H1 (cell line): ENCODE measurements around the gene CEP250. TPM values are rescaled to one million over a fixed set of nuclear protein-coding genes. Genes with fewer than 3 reads are reported as not detected.

Source experiments
- CTCF ChIA-PET: fragments of 300-600 bp; sonication (Branson Sonifier 250); formaldehyde crosslinking; loops from one replicate; lab custom pipeline; 2021; ENCODE audit not compliant: partially characterized antibody; lab: Charles Lee
- POLR2A ChIA-PET: fragments of 300-600 bp; sonication (Branson Sonifier 250); formaldehyde crosslinking; loops from one replicate; lab custom pipeline; 2021; ENCODE audit warnings: inconsistent platforms; ENCODE audit not compliant: partially characterized antibody; lab: Charles Lee
- DNase-seq, 2 experiments: peaks; one replicate each; pipeline versions ENCODE4 v3.0.0 to v3.0.0-alpha.2; 2010 to 2022; ENCODE audit warnings: low spot score in 2 of 2, low read depth in 1 of 2, mixed read lengths in 1 of 2
- FAIRE-seq: peaks from 2 replicates; lab custom pipeline; 2011; peaks lifted over from hg19 to GRCh38; lab: Jason Lieb, UNC
- H2AFZ ChIP-seq: 2 replicates; pipeline ENCODE4 v1.8.1; 2012; ENCODE audit warnings: low read length, inconsistent platforms
- H2AK5ac ChIP-seq: 2 replicates; pipeline ENCODE4 v1.6.1; 2013; ENCODE audit warnings: low read depth, low read length
- H2BK120ac ChIP-seq: replicated peaks from 2 replicates; pipeline ENCODE3; 2013; ENCODE audit warnings: low read depth, low read length, inconsistent platforms
- H2BK12ac ChIP-seq: 2 replicates; pipeline ENCODE4 v1.6.1; 2013; ENCODE audit warnings: low read depth, low read length
- H2BK15ac ChIP-seq: 2 replicates; pipeline ENCODE4 v1.6.1; 2013; ENCODE audit warnings: low read length
- H2BK20ac ChIP-seq: 2 replicates; pipeline ENCODE4 v1.6.1; 2013; ENCODE audit warnings: low read length
- H2BK5ac ChIP-seq: 2 replicates; pipeline ENCODE4 v1.6.1; 2013; ENCODE audit warnings: low read depth, low read length
- H3K14ac ChIP-seq: 2 replicates; pipeline ENCODE4 v1.6.1; 2013; ENCODE audit warnings: inconsistent platforms; ENCODE audit not compliant: insufficient read length
- H3K18ac ChIP-seq: 2 replicates; pipeline ENCODE4 v1.6.1; 2013; ENCODE audit warnings: low read length; ENCODE audit errors: extremely low read depth
- H3K23ac ChIP-seq: 2 replicates; pipeline ENCODE4 v1.6.1; 2013; ENCODE audit warnings: inconsistent platforms; ENCODE audit not compliant: insufficient read length
- H3K23me2 ChIP-seq: 2 replicates; pipeline ENCODE4 v1.6.1; 2013; ENCODE audit warnings: low read depth, low read length
- H3K27ac ChIP-seq: 2 replicates; pipeline ENCODE4 v1.6.1; 2011; ENCODE audit warnings: low read depth, low read length, inconsistent platforms
- H3K27me3 ChIP-seq, 4 experiments: replicated peaks in 1 of 4; 1 replicate in 1 of 4; 2 replicates in 3 of 4; pipeline versions ENCODE4 v1.6.1 to v1.8.1; 2011 to 2013; ENCODE audit warnings: low read length in 3 of 4, mild to moderate bottlenecking in 3 of 4, inconsistent platforms in 2 of 4, mixed read lengths in 2 of 4, moderate library complexity in 1 of 4; ENCODE audit not compliant: control insufficient read depth in 3 of 4, insufficient read depth in 3 of 4; ENCODE audit errors: extremely low read depth in 1 of 4
- H3K36me3 ChIP-seq, 4 experiments: 2 replicates each; pipeline versions ENCODE4 v1.6.1 to v1.8.1; 2011 to 2013; ENCODE audit warnings: mild to moderate bottlenecking in 4 of 4, low read length in 3 of 4, moderate library complexity in 2 of 4, control low read depth in 1 of 4, inconsistent platforms in 1 of 4; ENCODE audit not compliant: insufficient read depth in 4 of 4, control insufficient read depth in 2 of 4
- H3K4ac ChIP-seq: replicated peaks from 2 replicates; pipeline ENCODE3; 2013; ENCODE audit warnings: low read length, low read depth, mixed read lengths, inconsistent platforms; ENCODE audit not compliant: insufficient read length
- H3K4me1 ChIP-seq, 4 experiments: replicated peaks in 1 of 4; 1 replicate in 1 of 4; 2 replicates in 3 of 4; pipeline versions ENCODE4 v1.6.1 to v1.8.1; 2011 to 2013; ENCODE audit warnings: low read length in 3 of 4, inconsistent platforms in 2 of 4, mixed read lengths in 1 of 4; ENCODE audit not compliant: insufficient read depth in 4 of 4, control insufficient read depth in 3 of 4
- H3K4me2 ChIP-seq, 2 experiments: 2 replicates each; pipeline versions ENCODE4 v1.6.1 to v1.8.1; 2011 to 2013; ENCODE audit warnings: low read depth in 2 of 2, low read length in 2 of 2, control low read depth in 1 of 2, inconsistent platforms in 1 of 2, mild to moderate bottlenecking in 1 of 2; ENCODE audit not compliant: insufficient read depth in 1 of 2
- H3K4me3 ChIP-seq, 4 experiments: fragments of 200-600, 300-600 bp in 1 of 4; sonication (generic), shearing (Covaris generic), sonication (Bioruptor Twin) in 1 of 4; 2 replicates each; pipeline versions ENCODE4 v1.5.1 to v1.8.1; 2011 to 2016; ENCODE audit warnings: low read length in 4 of 4, low read depth in 3 of 4, control low read depth in 2 of 4, inconsistent platforms in 2 of 4, mild to moderate bottlenecking in 2 of 4, mixed read lengths in 1 of 4, moderate library complexity in 1 of 4; ENCODE audit not compliant: insufficient read depth in 2 of 4; ENCODE audit errors: extremely low read depth in 1 of 4
- H3K56ac ChIP-seq: replicated peaks from 2 replicates; pipeline ENCODE3; 2013; ENCODE audit warnings: low read depth, mild to moderate bottlenecking, mixed read lengths, low read length, inconsistent platforms; ENCODE audit not compliant: insufficient read length
- H3K79me1 ChIP-seq: 2 replicates; pipeline ENCODE4 v1.6.1; 2013; ENCODE audit warnings: low read depth, low read length, control low read depth
- H3K79me2 ChIP-seq, 2 experiments: 2 replicates each; pipeline versions ENCODE4 v1.6.1 to v1.8.1; 2012 to 2013; ENCODE audit warnings: low read length in 2 of 2, mild to moderate bottlenecking in 2 of 2, inconsistent platforms in 1 of 2; ENCODE audit not compliant: insufficient read depth in 2 of 2, control insufficient read depth in 1 of 2
- H3K9ac ChIP-seq, 4 experiments: replicated peaks in 1 of 4; 1 replicate in 1 of 4; 2 replicates in 3 of 4; pipeline versions ENCODE4 v1.6.1 to v1.8.1; 2011 to 2013; ENCODE audit warnings: low read depth in 3 of 4, low read length in 3 of 4, control low read depth in 2 of 4, mild to moderate bottlenecking in 2 of 4, moderate library complexity in 2 of 4, inconsistent platforms in 1 of 4; ENCODE audit errors: extremely low read depth in 1 of 4
- H3K9me3 ChIP-seq, 2 experiments: 2 replicates each; pipeline versions ENCODE4 v1.6.1 to v1.8.1; 2012 to 2013; ENCODE audit warnings: mild to moderate bottlenecking in 2 of 2, moderate library complexity in 2 of 2, control low read depth in 1 of 2, inconsistent platforms in 1 of 2, low read depth in 1 of 2, low read length in 1 of 2, mixed read lengths in 1 of 2; ENCODE audit not compliant: insufficient read depth in 2 of 2
- H4K20me1 ChIP-seq, 2 experiments: replicated peaks in 1 of 2; 2 replicates each; pipeline versions ENCODE3 to v1.8.1; 2011 to 2013; ENCODE audit warnings: inconsistent platforms in 2 of 2, low read length in 2 of 2, mild to moderate bottlenecking in 1 of 2; ENCODE audit not compliant: insufficient read depth in 2 of 2, control insufficient read depth in 1 of 2
- H4K5ac ChIP-seq: 2 replicates; pipeline ENCODE4 v1.6.1; 2013; ENCODE audit warnings: low read length, low read depth, mixed read lengths, inconsistent platforms; ENCODE audit not compliant: insufficient read length
- H4K8ac ChIP-seq: 2 replicates; pipeline ENCODE4 v1.8.0; 2013; ENCODE audit warnings: mild to moderate bottlenecking, moderate library complexity, low read length, inconsistent platforms; ENCODE audit not compliant: insufficient read depth; ENCODE audit errors: extremely low read depth
- H4K91ac ChIP-seq: replicated peaks from 2 replicates; pipeline ENCODE3; 2013; ENCODE audit warnings: low read length, mixed read lengths, inconsistent platforms; ENCODE audit not compliant: insufficient read length
- CEBPB ChIP-seq: IDR thresholded peaks from 2 replicates; pipeline ENCODE4 v1.6.1; 2012; ENCODE audit warnings: low read depth, low read length
- GABPA ChIP-seq: IDR thresholded peaks from 2 replicates; pipeline ENCODE4 v1.6.1; 2011; ENCODE audit warnings: mild to moderate bottlenecking, low read length, moderate library complexity, borderline replicate concordance; ENCODE audit not compliant: insufficient read depth
- POU5F1 ChIP-seq: IDR thresholded peaks from 2 replicates; pipeline ENCODE4 v1.6.1; 2011; ENCODE audit warnings: low read depth, mild to moderate bottlenecking, low read length, moderate library complexity
- RAD21 ChIP-seq, 2 experiments: IDR thresholded peaks in 1 of 2; conservative IDR thresholded peaks in 1 of 2; 2 replicates each; pipeline ENCODE4 v1.6.1; 2011; ENCODE audit warnings: low read depth in 2 of 2, low read length in 2 of 2, improper control_type of control experiment in 1 of 2, inconsistent platforms in 1 of 2, mild to moderate bottlenecking in 1 of 2, moderate library complexity in 1 of 2
- WGBS, 2 experiments: shearing (Covaris generic) in 1 of 2; methylation state at CpG; one replicate each; pipeline versions ENCODE4 v1.1.6 to v1.1.7; 2013 to 2015; ENCODE audit warnings: low lambda C conversion rate in 2 of 2, mixed read lengths in 2 of 2, inconsistent platforms in 1 of 2, low coverage in 1 of 2, missing lambda C conversion rate in 1 of 2; ENCODE audit not compliant: insufficient replicate concordance in 2 of 2, insufficient coverage in 1 of 2, insufficient read length in 1 of 2; ENCODE audit errors: extremely low coverage in 1 of 2, missing lambda C conversion rate in 1 of 2; 5-methylcytosine and 5-hydroxymethylcytosine counted together
- polyA plus RNA-seq, 7 experiments: library from polyadenylated mRNA; depleted of rRNA in 3 of 7; stranded (reverse) in 5 of 7; unstranded in 2 of 7; fragments of >200 nt in 5 of 7; fragments of 200-250 nt in 2 of 7; gene quantifications; 1 replicate in 5 of 7; 2 replicates in 1 of 7; 4 replicates in 1 of 7; pipeline versions ENCODE4 v1.2.1 to v1.2.3, GENCODE V29; 2011 to 2013; ENCODE audit warnings: missing spikeins in 2 of 7, mixed read lengths in 2 of 7
- total RNA-seq: library from RNA; stranded (reverse); fragmentation: NEBNext Ultra II Directional; extraction: Animal tissue kit (Norgen Biotek cat#: 25700); gene quantifications from 2 replicates; pipeline ENCODE4 v1.2.1, GENCODE V29; 2021

The CEP250 gene
- total and polyA plus RNA-seq, 2 of the 8 experiments (the other 6 are each of a cell fraction or from before 2014, with no cell fraction given) = 2.6 to 33.7 TPM

DNA sequence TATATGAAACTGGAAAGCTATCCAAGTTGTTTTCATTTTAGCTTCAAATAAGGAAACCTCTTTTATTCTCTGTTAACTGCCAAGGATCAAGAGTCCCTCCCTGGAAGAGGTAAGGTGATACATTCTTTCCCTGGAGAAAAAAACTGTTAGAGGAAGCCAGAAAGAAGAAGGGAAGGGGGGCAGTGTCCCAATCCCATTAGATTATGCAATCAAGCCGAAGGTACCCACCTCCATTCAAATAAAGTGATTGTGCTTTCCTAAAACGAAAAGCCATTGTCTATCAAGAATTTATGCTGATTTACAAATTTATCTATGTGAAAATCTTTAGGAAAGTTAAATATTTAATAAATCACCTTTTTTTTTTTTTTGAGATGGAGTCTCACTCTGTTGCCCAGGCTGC, 34.1 kb upstream of the CEP250 start:
- no peaks in the 10 kb centered on the region for H3K79me2 ChIP-seq
- H2BK12ac ChIP-seq = no peak overlapping the region
- no peaks in the 10 kb centered on the region for H3K79me1 ChIP-seq
- no peaks in the 10 kb centered on the region for H3K27me3 ChIP-seq
- H3K4me2 ChIP-seq = no peak overlapping the region
- H3K14ac ChIP-seq = no peak overlapping the region
- no peaks in the 10 kb centered on the region for H3K4me1 ChIP-seq
- H2BK120ac ChIP-seq = no peak overlapping the region
- no peak overlapping the region for H2BK20ac ChIP-seq
- no peaks in the 10 kb centered on the region for H3K23me2 ChIP-seq
- H4K8ac ChIP-seq = no peak overlapping the region
- H3K18ac ChIP-seq = no peak overlapping the region
- no peak for FAIRE-seq
- no peak overlapping the region for H3K56ac ChIP-seq
- H2BK15ac ChIP-seq = no peak overlapping the region
- no peak overlapping the region for H3K27ac ChIP-seq
- TF ChIP-seq CEBPB (peak; percentile 63), GABPA (no peak), POU5F1 (no peak), RAD21 (IDR thresholded peaks at IDR 0.05 in 1 of 2, conservative IDR thresholded peaks at IDR 0.05 in 1 of 2; ENCODE audit: low read depth in 2 of 2, low read length in 2 of 2) (no peak)
- TF ChIP-seq, all 59 proteins: peak for 1
- H2AK5ac ChIP-seq = no peak overlapping the region
- no peaks in the 10 kb centered on the region for H3K9me3 ChIP-seq
- no peak overlapping the region for H2AFZ ChIP-seq
- WGBS, 2 experiments = 84% methylated on average over 2 of the region's 2 CpGs; no CpG with 5 or more reads in 1 of the 2 experiments
- no peak overlapping the region for H3K4ac ChIP-seq
- ChIA-PET POLR2A (interaction anchor here (0.7 to 1.7 kb wide), 2 partner anchors 9 to 11 kb away, joined by 3 to 5 read pairs; partner anchors contain the start of gene UQCC1), CTCF (interaction anchor here (0.9 to 1.7 kb wide), 2 partner anchors 26 to 31 kb away, joined by 4 to 5 read pairs; no protein-coding TSS in a partner anchor)
- H4K91ac ChIP-seq = no peak overlapping the region
- no peaks in the 10 kb centered on the region for H4K20me1 ChIP-seq
- no peak overlapping the region for H2BK5ac ChIP-seq
- no peak overlapping the region for H3K4me3 ChIP-seq
- no peak for DNase-seq
- H3K23ac ChIP-seq = no peak overlapping the region
- no peak overlapping the region for H4K5ac ChIP-seq
- no peak overlapping the region for H3K9ac ChIP-seq
- H3K36me3 ChIP-seq = no peaks in the 10 kb centered on the region
